Activated naive CD4-positive, alpha-beta T cell (primary cell): ENCODE measurements around the gene CHRNB2.

Experiments
- DNase-seq, 4 experiments: peaks; one replicate each; lab custom pipeline; 2025; lab: John Stamatoyannopoulos, UW

The CHRNB2 gene

DNA sequence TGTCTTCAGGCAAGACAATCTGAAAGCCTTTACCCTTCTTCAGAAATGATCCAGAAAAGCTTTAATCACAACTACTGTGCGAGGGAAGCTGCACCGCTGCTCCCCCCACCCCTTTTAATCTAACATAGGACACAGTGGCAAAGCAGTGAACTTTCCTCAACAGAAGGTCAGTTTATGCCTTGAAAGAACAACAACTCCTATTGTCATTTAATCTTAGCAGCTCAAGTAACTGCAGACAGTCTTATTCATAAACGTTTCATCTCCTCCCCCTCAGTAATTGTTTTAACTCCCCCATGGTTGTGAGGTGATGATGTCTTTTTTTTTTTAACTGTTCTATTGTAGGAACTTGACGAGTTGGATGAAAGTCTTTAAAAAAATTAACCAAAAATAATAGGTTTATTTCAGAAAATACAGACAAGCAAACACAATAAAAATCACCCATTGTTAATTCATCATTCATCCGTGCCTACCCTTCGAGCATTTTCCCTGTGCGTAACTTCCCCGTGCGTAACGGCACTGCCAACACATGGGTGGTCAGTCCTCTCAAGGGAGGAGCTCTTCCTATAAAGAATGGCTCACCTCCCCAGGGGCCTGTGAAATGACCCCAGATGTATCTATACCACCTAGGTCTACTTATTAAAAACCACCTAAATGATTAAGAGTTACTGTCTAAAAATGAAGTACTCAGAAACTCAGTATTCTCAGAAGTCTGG is 43.7 kb downstream of the CHRNB2 start:
- DNase-seq: no peak

DNA sequence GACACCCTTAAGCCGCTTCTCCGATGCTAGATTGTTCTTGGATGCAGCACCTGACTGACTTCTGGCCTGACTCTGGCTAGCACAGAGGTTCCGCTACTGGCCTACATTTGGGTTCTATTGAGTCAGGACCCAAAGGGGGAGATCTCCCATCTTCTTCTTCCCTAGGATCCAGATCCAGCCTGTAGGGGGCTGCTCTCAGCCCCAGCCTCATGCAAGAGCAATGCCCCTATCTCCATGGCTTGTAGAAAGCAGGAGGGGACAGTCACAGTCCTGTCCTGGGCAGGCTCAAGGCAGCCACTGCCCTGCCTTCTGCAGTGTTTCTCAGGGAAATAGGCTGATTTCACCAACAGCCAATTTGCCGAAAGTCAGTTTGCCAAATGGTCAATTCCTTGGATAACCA is 46.7 kb downstream of the CHRNB2 start:
- DNase-seq: no peak

DNA sequence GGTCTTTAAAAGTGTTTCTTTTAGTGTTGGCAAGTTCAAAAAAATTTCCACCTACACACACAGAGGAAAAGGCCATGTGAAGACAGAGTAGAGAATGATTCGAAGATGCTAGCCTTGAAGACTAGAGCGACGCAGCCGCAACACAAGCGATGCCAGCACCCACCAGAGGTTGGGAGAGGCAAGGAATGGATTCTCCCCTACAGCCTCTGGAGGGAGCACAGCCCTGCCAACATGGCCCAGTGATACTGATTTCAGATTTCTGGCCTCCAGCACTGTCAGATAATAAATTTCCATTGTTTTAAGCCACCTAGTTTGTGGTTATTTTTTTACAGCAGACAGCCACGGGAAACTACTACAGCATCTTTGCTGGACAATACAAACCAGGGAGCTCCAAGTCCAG is 47.3 kb downstream of the CHRNB2 start:
- no peak for DNase-seq

DNA sequence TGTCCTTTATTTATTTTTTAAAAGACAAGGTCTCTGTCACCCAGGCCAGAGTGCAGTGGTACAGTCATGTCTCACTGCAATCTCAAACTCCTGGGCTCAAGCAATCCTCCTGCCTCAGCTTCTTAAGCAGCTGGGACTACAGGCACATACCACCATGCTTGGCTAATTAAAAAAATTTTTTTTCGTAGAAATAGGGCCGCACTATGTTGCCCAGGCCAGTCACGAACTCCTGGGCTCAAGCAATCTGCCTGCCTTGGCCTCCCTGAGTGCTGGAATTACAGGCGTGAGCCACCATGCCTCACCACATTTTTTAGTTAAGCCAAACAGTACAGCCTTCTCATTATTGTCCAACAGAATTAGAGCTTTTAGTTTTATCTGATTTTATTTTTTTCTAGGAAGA is 47.8 kb downstream of the CHRNB2 start:
- no peak for DNase-seq

DNA sequence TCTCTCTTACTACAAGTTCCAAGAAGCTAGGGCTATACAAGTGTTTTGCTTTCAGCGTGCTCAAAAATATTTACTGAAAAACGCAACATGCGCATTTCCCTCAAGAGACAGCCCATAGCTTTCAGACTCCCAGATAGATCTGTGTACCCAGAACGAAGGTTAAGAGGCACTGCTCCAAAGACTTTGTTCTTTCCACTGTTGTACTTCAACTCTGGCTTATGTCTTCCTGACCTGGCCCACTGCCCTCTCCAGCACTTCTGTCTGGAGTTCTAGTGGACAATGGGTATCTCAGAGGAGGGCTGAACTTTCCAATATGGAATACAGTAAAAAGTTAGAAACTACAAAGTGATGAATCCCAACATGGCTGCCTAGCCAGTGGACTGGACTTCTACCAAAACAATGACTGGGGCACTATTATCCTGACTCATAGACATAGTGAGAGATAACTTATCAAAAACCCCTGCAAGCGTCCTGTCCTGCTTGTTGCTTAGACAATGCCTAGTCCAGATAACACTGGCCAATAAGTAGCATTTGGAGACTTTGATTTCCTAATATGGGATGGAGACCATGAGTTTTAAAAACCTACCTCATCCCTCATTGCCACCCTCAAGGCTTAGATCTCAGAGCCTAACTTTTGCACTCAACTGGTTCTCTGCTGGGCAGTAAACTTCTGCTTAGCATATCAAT is 49.2 kb downstream of the CHRNB2 start:
- no peak for DNase-seq

DNA sequence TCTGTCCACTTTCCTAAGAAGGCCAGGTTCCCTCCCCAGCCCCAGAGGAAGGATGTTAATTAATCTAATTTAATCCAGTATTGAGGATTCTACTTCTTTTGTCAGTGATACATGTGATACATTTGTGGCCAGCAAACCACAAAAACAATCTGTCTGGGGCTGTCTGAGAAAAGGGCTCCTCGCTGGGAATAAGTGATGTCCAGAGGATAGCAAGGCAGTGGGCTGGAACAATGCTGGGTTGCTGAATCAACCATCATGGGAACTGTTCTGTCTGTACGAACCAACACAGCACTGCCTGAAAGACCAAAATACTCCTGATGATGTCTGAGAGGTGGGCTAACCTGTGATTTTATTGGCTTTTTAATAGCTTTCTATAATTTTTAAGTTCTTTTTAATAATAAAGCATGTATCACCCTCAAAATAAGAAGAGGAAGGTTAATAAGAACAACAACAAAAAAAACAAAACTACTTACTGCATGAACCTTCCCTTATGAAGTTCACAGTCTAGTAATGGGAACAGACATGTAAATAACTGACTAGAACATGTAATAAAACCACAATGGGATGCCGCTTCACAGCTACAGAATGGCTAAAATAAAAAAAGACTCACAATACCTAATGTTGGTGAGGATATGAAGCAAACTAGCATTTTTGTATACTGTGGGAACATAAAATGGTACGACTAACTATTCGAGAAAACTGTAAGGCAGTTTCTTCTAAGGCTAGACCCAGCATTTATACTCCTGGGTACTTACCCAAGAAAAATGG is 51.8 kb downstream of the CHRNB2 start:
- no peak for DNase-seq

DNA sequence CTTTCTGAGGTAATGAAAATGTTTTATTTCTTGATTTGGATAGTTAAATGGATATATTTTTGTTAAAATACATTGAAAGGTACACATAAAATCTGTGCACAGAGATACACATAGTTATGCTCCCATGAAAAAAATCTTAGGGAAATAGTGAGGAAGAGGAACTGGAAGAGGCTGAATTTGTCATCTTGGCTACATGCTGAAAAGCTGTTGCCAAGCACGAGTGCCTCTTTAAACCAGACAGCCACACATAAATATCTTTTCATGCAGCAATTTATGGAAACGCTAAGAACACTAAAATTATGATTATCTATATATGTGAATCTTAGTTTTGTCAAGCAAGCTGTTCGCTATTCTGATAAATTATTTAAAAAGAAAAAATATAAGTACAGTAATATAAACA is 53.2 kb downstream of the CHRNB2 start:
- no peak for DNase-seq

DNA sequence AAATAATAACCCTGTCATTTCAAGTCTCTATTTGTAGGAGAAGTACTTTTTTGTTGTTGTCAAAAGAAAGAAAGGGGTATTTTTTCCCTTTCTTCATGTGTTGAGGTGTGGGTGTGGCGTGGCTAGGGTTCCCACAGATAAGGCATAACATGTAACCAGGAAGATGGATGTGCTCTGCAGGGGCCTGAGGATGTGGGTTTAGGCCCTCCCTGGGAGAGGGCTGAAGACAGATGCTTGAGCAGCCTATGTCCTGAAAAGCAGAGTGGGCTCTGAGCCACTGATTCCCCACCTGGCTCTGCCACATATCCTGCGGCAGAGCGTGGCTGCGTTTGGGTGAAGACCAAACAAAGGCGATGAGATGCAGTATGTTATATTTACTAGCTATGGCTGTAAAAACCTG is 54.3 kb downstream of the CHRNB2 start:
- no peak for DNase-seq

DNA sequence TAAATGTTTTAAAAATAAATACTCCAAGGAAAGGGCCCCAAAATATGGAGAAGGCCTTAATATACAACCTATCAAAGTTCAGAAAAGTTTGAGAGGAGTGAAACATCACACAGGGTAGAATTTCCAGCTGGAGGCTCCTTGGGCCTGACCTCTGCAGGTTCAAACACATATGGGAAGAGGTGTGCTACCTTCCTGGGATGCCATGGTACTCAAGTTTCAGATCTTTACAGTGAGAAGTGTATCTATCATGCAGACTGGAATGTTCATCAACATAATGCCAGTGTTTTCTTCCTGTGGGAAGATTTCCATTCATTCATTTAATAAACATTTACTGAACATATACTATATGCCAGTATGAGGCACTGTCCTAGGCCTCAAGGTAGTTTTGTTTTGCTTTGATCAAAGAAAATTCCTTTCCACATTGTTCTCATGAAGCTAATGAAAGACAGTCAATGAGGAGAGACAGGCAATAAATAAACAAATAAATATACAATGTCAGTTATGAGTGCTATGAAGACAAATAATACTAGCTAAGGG is 55.0 kb downstream of the CHRNB2 start:
- no peak for DNase-seq

DNA sequence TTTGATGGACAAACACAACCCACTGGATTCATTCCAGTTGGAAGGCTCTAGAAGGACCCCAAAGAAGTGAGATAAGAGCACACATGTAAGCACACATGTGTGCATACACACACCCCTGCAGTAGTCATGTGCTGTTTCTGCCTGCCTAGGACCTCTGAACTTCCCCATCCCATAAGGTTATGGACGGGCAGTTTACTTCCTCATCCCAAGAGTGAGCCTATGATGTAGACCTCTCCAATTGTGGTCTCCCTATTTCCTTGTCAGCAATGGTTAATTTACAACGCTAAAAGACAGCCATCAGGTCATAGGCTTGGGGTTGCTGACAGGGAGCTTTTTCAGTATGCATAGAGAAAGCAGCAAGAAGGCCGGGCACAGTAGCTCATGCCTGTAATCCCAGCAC is 55.8 kb downstream of the CHRNB2 start:
- no peak for DNase-seq

DNA sequence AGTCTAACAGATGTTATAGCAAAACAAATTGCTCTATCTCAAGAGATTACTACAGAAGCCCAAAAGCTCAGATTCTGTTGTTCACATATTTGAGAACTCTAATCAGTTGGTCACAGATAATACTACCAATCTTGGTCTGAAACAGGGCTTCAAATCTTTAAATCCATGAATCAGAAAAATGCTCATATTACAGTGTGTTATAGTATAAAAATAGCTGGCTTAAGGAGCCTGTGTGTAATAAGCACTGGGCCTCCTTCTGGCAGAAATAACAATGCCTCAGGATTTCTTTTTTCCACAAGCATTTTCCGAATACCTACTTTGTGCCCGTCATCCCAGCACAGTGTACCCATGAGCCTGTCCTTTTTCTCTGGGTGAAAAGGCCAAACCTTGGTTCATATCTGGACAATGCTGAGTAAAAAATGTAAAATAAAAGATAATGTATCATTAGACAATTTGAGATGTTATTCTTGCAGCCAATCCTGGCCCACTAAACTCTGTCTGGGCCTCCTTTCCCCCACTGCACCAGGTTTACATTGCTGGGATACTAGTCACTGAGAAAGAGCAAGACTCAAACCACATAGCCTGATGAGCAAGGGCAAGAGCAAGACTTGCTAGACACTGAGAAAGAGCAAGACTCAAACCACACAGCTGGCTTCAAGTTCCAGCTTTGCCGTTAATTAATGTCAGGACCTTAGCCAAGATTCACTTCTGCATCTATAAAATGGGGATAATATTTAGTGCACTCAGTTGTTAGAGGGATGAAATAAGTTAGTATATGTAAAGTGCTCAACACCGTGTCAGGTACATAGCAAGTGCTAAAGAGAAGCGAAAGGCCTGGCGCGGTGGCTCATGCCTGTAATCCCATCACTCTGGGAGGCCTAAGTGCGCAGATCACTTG is 57.4 kb downstream of the CHRNB2 start:
- no peak for DNase-seq

DNA sequence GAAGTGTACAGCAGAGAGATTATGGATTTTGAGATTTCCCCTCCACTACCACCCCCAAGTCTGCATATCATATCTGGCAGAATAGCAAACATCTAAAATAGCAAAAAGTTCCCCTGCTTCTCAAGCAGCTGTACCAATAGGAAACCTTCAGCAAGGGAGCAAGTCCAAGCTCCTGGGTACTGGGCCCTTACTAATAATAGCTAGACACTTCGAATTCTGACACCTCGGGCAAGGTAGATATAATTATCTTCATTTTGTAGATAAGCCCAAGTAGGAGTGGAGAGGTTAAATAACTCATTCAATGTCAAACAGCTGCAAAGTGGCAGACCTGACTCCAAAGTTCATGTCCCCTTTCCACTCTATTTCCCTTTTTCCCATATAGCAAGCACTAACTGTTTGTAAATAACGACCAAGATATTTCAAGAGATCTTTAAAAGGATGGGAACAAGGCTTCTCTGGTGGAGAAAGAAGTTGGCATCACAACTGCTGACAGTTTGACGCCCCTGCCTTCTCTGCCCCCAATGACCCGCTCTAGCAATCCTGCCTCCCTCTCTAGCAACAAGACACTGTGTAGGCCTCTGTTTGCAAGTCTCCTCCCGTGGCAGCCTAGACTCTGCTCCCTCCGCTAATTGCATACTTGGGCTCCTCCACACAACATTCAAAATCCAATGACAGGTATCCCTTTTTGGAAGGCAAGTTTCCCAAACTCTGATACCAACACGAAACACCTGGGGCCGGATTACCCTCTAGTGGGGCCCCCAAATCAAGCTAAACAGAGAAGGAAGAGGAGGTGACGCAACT is 59.1 kb downstream of the CHRNB2 start:
- no peak for DNase-seq

DNA sequence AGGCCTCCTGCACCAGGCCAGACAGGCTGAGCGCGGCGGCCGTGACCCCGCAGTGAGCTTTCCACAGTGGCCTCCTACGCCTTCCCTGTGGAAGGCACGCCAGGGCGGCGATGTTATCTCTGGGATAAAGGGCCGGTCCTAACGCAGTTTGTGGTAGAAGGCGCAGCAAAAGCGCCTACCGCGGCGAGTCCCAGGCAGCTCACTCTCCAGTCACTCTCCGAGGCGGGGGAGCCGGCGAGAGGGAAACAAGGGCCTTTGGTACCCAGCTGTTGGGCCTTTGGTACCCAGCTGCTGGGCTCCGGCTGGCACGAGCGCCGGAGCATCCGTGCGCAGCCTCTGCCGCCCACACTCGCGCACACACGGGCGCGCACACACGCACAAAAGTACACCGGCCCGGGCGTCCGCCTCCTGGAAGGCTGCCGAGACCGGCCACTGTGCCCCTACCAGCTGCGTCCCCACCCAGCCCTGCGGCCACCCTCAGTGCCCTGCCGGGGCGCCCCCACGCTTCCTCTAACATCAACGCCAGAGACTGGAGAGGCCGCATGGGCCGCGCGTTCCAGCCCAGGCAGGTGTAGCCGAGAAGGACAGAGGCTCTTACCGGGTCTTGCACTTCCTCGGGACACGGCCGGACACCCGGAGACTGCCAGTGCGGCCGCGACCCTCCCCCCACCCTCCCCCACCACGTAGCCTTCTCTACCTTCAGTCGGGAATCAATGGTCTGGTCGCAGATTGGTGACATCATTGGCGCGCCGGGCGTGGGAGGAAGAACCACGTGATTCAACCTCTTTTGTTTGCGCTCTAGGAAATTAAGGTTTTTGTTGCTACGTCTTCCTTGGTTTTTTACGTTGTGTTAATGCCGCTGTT is 59.9 kb downstream of the CHRNB2 start:
- peak; percentile 65 to 84 (median 82) for DNase-seq

DNA sequence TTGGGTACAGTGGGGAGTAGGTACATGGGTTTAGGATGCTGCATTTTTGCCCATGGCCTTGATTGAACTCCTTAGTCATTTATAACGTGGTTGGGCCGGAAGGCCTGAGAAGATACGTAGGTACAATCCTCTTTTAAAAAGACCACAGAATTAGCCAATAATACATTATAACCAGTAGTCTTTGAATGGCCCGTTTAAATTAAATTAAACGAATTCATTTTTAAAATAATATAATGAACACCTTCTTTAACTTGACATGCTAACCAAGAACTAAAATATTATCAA is 60.5 kb downstream of the CHRNB2 start:
- no peak for DNase-seq

DNA sequence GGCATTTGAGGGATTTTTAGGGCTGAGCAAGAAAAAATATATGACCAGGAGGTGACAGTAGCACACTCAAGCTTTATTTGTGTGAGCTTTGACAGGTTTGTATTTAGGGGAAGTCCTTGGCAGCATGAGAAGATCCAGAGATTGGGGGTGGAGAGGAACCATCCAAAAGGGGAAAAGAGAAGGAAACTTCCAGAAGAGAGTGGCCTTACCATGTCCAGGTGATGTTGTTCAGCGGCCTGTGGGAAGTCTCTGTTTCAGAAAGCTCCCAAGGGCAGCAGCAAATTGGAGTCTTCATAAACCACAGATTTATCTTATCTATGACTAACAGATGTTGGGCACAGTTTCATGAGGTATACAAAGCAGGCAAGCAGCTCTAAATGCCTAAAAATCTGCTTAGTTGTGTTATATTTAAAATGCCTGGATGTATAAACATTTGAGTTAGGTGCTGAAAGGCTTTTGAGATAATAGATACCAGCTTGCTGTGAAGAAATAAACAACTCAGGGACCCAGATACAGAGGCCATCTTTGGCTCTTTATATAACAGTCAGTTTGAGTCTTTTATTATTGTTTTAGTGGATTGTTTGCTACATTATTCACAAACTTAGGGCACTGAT is 61.6 kb downstream of the CHRNB2 start:
- DNase-seq: no peak
